Measurements from ENCODE around the gene INPP5B. TPM values are rescaled to one million over a fixed set of nuclear protein-coding genes. Genes with fewer than 3 reads are reported as not detected.

INPP5B gene
- total and polyA plus RNA-seq, 10 of the 15 experiments (the other 5 are each of a cell fraction or from before 2014, with no cell fraction given) = 10.9 to 54.4 (median 26.9) TPM

DNA sequence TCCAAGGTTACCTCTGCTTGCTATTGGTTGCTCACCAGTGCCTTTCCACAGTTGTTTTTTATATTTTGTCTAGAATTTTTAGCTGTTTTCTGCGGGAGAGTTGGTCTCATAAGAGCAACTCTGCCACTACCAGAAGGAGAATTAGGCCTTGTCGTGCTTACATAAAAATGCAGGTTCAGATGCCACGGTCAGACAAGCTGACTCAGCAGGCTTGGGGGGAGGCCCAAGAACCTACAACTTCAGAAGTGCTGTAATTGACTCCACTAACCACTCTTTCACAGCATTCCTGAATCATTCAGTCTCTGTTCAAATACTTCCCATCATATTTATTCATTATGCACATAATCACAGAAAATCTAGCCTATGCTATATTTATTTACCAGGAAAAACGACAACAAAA lies 115.7 kb downstream of the INPP5B start (continued):
- TF ChIP-seq WRNIP1 (IDR thresholded peaks at IDR 0.05; ENCODE audit: borderline replicate concordance, low read depth, low read length) (no peak), NRF1 (conservative IDR thresholded peaks at IDR 0.05; ENCODE audit: low read depth, low read length) (no peak), EP300 (IDR thresholded peaks at IDR 0.05; ENCODE audit: borderline replicate concordance in 1 of 2, control insufficient read depth in 1 of 2, low read depth in 2 of 2, low read length in 2 of 2) (no peak), ETV6 (conservative IDR thresholded peaks at IDR 0.05 in 1 of 2, IDR thresholded peaks at IDR 0.05 in 1 of 2; ENCODE audit: borderline replicate concordance in 1 of 2, low read depth in 1 of 2) (no peak), RELB (IDR thresholded peaks at IDR 0.05; ENCODE audit: low read depth) (no peak)

GRCh38 chr1:37828410-37829074 lies 118.3 kb downstream of the INPP5B start:
- no peak overlapping the region for H3K9ac ChIP-seq (ENCODE audit: control insufficient read depth, insufficient read depth, low read length)
- SMC1A ChIA-PET (ENCODE audit: uncharacterized antibody, unreplicated experiment) = interaction anchor here (0.6 to 1.1 kb wide), 2 partner anchors 12 to 78 kb away, joined by 3 to 5 read pairs; no protein-coding TSS in a partner anchor

More at GRCh38 chr1:37828410-37829074, 118.3 kb downstream of the INPP5B start:
- no peak overlapping the region for H3K27ac ChIP-seq (ENCODE audit: control insufficient read depth, insufficient read depth)
- CTCF ChIA-PET = no interaction called here
- no peaks in the 10 kb centered on the region for H3K27me3 ChIP-seq (replicated peaks in 1 of 2; ENCODE audit: control insufficient read depth in 2 of 2, insufficient read depth in 2 of 2, low read length in 1 of 2)
- POLR2A ChIA-PET = interaction anchor here (0.7 kb wide), 1 partner anchor 58 kb away, joined by 3 read pairs; no protein-coding TSS in a partner anchor
- H3K4me3 ChIP-seq = no peak overlapping the region
- no peak for ATAC-seq
- no peaks in the 10 kb centered on the region for H4K20me1 ChIP-seq (ENCODE audit: control insufficient read depth, insufficient read depth)
- RAD21 ChIA-PET (ENCODE audit: unreplicated experiment) = interaction anchor here (0.6 to 1.7 kb wide), 2 partner anchors 12 to 31 kb away, joined by 3 to 4 read pairs; partner anchors contain the start of gene MTF1
- in situ Hi-C loops (cut with MboI) = no loop called here
- no peaks in the 10 kb centered on the region for H3K4me1 ChIP-seq (ENCODE audit: control insufficient read depth, insufficient read depth, low read length)
- DNase-seq (ENCODE audit: low read depth, low spot score) = no peak
- H3K9me3 ChIP-seq (replicated peaks; ENCODE audit: control insufficient read depth, insufficient read depth, low read length) = no peaks in the 10 kb centered on the region
- intact Hi-C loops (cut with micrococcal nuclease; ENCODE audit: unreplicated experiment) = no loop called here
- peaks cover under 1 to 24% of the 10 kb centered on the region in 2 experiments for H3K36me3 ChIP-seq (ENCODE audit: control insufficient read depth in 2 of 2, insufficient read depth in 2 of 2, low read length in 1 of 2)
- no peaks in the 10 kb centered on the region for H3K79me2 ChIP-seq (ENCODE audit: control insufficient read depth, insufficient read depth, low read length)
- WGBS (ENCODE audit: insufficient coverage, insufficient replicate concordance, low lambda C conversion rate, missing lambda C conversion rate) = 93% methylated on average over 12 of the region's 12 CpGs
- no peak for FAIRE-seq
- TF ChIP-seq MEF2B (IDR thresholded peaks at IDR 0.05; ENCODE audit: partially characterized antibody, poor library complexity, severe bottlenecking) (no peak), BRCA1 (IDR thresholded peaks at IDR 0.05; ENCODE audit: low read depth, low read length) (no peak), YBX1 (IDR thresholded peaks at IDR 0.05) (no peak), ZZZ3 (IDR thresholded peaks at IDR 0.05; ENCODE audit: control insufficient read depth, insufficient read length, low read depth) (no peak), SUPT20H (IDR thresholded peaks at IDR 0.05; ENCODE audit: borderline replicate concordance, control insufficient read depth, low read depth, low read length) (no peak), CBX3 (IDR thresholded peaks at IDR 0.05; ENCODE audit: borderline replicate concordance, low read depth) (no peak), ZNF622 (IDR thresholded peaks at IDR 0.05) (no peak)
- TF ChIP-seq, protein P1, sequence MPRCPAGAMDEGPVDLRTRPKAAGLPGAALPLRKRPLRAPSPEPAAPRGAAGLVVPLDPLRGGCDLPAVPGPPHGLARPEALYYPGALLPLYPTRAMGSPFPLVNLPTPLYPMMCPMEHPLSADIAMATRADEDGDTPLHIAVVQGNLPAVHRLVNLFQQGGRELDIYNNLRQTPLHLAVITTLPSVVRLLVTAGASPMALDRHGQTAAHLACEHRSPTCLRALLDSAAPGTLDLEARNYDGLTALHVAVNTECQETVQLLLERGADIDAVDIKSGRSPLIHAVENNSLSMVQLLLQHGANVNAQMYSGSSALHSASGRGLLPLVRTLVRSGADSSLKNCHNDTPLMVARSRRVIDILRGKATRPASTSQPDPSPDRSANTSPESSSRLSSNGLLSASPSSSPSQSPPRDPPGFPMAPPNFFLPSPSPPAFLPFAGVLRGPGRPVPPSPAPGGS (IDR thresholded peaks at IDR 0.05; ENCODE audit: borderline replicate concordance, insufficient read depth, low read depth, low read length, poor library complexity, severe bottlenecking) = no peak
- H3K4me2 ChIP-seq (ENCODE audit: control insufficient read depth, insufficient read depth) = no peak overlapping the region
- no TSS peak for BruUV-seq (replicated peaks)
- no peak overlapping the region for H2AFZ ChIP-seq (ENCODE audit: control insufficient read depth, low read depth, low read length)
